HEK293T (cell line): ENCODE measurements around the gene LRPAP1.

Experiments used
- CTBP1 ChIP-seq: fragments of 450-650 bp; IDR thresholded peaks from 2 replicates; pipeline ENCODE4 v1.6.1; 2016; ENCODE audit warnings: borderline replicate concordance
- ELF4 ChIP-seq: fragments of 450-650 bp; IDR thresholded peaks from 2 replicates; pipeline ENCODE4 v1.6.1; 2017; ENCODE audit warnings: antibody characterized with exemption
- HDGF ChIP-seq: fragments of 450-650 bp; IDR thresholded peaks from 2 replicates; pipeline ENCODE4 v1.6.1; 2017; ENCODE audit warnings: antibody characterized with exemption, borderline replicate concordance
- SP1 ChIP-seq: fragments of 450-650 bp; IDR thresholded peaks from 2 replicates; pipeline ENCODE4 v1.6.1; 2017
- SUZ12 ChIP-seq: fragments of 450-650 bp; IDR thresholded peaks from 2 replicates; pipeline ENCODE4 v1.6.1; 2016; ENCODE audit warnings: mild to moderate bottlenecking
- TARDBP ChIP-seq: fragments of 450-650 bp; IDR thresholded peaks from 2 replicates; pipeline ENCODE4 v1.6.1; 2016

DNA sequence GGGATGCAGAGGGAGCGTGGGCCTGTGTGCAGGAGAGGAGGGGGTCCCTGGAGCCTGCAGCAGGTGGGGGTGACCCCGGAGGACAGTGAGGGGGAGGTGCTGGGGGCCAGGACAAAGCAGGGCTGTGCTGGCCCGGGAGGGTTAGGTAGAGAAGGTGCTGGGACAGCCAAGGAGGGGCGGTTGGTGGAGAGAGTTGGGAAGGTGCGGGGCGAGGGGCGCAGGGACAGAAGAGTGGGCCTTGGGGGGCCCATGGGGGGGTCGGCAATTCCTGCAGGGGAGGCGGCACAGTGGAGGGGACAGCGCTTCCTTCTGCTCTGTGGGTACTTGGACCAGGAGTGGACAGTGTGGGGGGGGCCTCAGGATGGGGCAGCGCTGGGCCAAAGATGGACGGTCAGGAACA lies 32.5 kb downstream of the LRPAP1 start:
- TF ChIP-seq CTBP1 (no peak), SUZ12 (no peak), ELF4 (no peak), HDGF (no peak), TARDBP (no peak), SP1 (no peak)
